Thyroid gland (tissue), 4 donors: ENCODE measurements around the gene UBA1.

ENCODE experiments used
- CTCF ChIP-seq, 6 experiments: fragments of 200-600 bp in 3 of 6; fragments of 450-650 bp in 3 of 6; sonication (generic) in 3 of 6; IDR thresholded peaks; one replicate each; pipeline ENCODE4 v1.5.1; 2016 to 2019; ENCODE audit warnings: antibody characterized with exemption in 6 of 6, mild to moderate bottlenecking in 2 of 6, inconsistent platforms in 1 of 6, moderate library complexity in 1 of 6
- POLR2A ChIP-seq, 2 donors: fragments of 450-650 bp; IDR thresholded peaks; one replicate each; pipeline ENCODE4 v1.6.1; 2017; ENCODE audit warnings: antibody characterized with exemption in 2 of 2, mild to moderate bottlenecking in 2 of 2, moderate library complexity in 1 of 2

GRCh38 chrX:47148946-47149345 is 44.7 kb upstream of the UBA1 start:
- TF ChIP-seq CTCF (IDR thresholded peaks at IDR 0.05) (no peak), POLR2A (IDR thresholded peaks at IDR 0.05) (no peak)
